ENCODE measurements around the gene PLEKHG2.

GRCh38 chr19:39470724-39471339 is 58.4 kb downstream of the PLEKHG2 start:
- TF ChIP-seq CTCF (IDR thresholded peaks at IDR 0.05) = no peak
- TF ChIP-seq POLR2A (IDR thresholded peaks at IDR 0.05) = no peak
